Measurements from ENCODE around the gene ARSG. TPM values are rescaled to one million over a fixed set of nuclear protein-coding genes. Genes with fewer than 3 reads are reported as not detected.

ARSG gene
- total and polyA plus RNA-seq, 2 of the 13 experiments (the other 11 are each of a cell fraction or from before 2014, with no cell fraction given): 3.7 to 15.2 TPM

DNA sequence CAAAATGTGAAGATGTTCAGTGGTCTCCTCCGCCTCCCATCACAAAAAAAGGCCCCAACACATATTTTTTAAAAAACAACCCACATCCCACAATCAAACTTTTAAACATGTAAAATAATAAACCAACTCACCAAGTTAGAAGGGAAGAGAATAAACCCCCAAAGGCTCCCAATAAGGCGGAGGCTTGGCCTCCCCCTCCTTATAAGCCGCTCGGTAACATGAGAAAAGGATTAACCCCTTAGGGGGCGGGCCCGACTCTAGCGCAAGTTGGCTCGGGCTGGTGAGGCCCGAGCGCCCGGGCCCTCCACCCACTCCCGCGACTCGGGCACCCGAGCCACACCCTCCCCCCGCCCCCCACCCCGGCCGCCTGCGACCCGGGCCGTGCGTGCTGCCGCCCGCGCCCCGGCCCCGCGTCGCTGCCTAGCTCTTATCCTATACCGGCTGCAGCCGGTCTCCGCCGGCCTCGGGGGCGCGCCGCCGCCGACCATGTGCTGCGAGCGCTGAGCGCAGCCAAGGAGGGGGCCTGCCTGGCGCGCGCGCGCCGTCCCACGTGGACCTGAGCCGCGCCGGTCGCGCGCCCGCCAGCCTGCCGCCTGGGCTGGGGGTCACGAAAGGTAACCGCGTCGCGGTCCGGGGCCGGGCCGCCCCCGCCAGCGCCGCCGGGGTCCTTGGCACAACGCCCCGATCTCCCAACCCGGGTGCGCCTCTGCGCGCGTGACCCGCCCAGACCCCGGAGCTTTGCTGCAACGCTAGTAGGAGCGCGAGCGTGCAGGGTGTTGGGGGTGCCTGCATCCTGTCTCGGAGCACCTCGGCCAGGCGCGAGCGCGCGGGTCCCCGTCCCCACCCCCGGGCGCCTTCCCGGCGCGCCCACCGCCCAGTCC lies at the start of gene ARSG, which contains the start of gene SLC16A6 (continued):
- TF ChIP-seq, protein P1, sequence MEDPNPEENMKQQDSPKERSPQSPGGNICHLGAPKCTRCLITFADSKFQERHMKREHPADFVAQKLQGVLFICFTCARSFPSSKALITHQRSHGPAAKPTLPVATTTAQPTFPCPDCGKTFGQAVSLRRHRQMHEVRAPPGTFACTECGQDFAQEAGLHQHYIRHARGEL (CRISPR knock-in tag; IDR thresholded peaks at IDR 0.05): no peak
- 0 out of 2 replicates have a peak, but pooled peaks have one; percentile 3 for TF ChIP-seq ZNF709 (CRISPR knock-in tag; IDR thresholded peaks at IDR 0.05)
- TF ChIP-seq FOXK2 (IDR thresholded peaks at IDR 0.05): no peak
- TF ChIP-seq ZNF484 (CRISPR knock-in tag; IDR thresholded peaks at IDR 0.05; ENCODE audit: borderline replicate concordance, low read depth): no peak
- no peak for TF ChIP-seq ZNF333 (CRISPR knock-in tag; IDR thresholded peaks at IDR 0.05; ENCODE audit: borderline replicate concordance)
- TF ChIP-seq ZFP37 (CRISPR knock-in tag; IDR thresholded peaks at IDR 0.05; ENCODE audit: borderline replicate concordance): peak; percentile 38; the same call in 1 of the 2 replicates
- TF ChIP-seq, protein P2, sequence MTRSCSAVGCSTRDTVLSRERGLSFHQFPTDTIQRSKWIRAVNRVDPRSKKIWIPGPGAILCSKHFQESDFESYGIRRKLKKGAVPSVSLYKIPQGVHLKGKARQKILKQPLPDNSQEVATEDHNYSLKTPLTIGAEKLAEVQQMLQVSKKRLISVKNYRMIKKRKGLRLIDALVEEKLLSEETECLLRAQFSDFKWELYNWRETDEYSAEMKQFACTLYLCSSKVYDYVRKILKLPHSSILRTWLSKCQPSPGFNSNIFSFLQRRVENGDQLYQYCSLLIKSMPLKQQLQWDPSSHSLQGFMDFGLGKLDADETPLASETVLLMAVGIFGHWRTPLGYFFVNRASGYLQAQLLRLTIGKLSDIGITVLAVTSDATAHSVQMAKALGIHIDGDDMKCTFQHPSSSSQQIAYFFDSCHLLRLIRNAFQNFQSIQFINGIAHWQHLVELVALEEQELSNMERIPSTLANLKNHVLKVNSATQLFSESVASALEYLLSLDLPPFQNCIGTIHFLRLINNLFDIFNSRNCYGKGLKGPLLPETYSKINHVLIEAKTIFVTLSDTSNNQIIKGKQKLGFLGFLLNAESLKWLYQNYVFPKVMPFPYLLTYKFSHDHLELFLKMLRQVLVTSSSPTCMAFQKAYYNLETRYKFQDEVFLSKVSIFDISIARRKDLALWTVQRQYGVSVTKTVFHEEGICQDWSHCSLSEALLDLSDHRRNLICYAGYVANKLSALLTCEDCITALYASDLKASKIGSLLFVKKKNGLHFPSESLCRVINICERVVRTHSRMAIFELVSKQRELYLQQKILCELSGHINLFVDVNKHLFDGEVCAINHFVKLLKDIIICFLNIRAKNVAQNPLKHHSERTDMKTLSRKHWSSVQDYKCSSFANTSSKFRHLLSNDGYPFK (CRISPR knock-in tag; IDR thresholded peaks at IDR 0.05; ENCODE audit: borderline replicate concordance): no peak
- no peak for TF ChIP-seq GABPA (IDR thresholded peaks at IDR 0.05; ENCODE audit: low read depth, low read length)
- TF ChIP-seq GABPA (CRISPR knock-in tag; IDR thresholded peaks at IDR 0.05; ENCODE audit: low read depth): no peak
- TF ChIP-seq FOXK1 (CRISPR knock-in tag; IDR thresholded peaks at IDR 0.05; ENCODE audit: borderline replicate concordance, low read depth): peak; percentile 34; the same call in 1 of the 2 replicates
- TF ChIP-seq, protein P3, sequence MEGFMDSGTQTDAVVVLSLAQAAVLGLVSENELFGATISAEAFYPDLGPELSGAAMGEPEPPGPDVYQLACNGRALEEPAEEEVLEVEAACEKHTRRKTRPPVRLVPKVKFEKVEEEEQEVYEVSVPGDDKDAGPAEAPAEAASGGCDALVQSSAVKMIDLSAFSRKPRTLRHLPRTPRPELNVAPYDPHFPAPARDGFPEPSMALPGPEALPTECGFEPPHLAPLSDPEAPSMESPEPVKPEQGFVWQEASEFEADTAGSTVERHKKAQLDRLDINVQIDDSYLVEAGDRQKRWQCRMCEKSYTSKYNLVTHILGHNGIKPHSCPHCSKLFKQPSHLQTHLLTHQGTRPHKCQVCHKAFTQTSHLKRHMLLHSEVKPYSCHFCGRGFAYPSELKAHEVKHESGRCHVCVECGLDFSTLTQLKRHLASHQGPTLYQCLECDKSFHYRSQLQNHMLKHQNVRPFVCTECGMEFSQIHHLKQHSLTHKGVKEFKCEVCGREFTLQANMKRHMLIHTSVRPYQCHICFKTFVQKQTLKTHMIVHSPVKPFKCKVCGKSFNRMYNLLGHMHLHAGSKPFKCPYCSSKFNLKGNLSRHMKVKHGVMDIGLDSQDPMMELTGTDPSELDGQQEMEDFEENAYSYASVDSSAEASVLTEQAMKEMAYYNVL (CRISPR knock-in tag; IDR thresholded peaks at IDR 0.05; ENCODE audit: borderline replicate concordance): no peak
- TF ChIP-seq ATRX (CRISPR knock-in tag; IDR thresholded peaks at IDR 0.05; ENCODE audit: borderline replicate concordance): no peak
- no peak for TF ChIP-seq XRCC5 (optimal IDR thresholded peaks at IDR 0.05; ENCODE audit: low read length)
- TF ChIP-seq BORCS8-MEF2B (CRISPR knock-in tag; IDR thresholded peaks at IDR 0.05): peak; percentile 15
- no peak for TF ChIP-seq YY1 (IDR thresholded peaks at IDR 0.05; ENCODE audit: insufficient read depth, insufficient replicate concordance, low read depth, low read length)
- TF ChIP-seq, protein P4, sequence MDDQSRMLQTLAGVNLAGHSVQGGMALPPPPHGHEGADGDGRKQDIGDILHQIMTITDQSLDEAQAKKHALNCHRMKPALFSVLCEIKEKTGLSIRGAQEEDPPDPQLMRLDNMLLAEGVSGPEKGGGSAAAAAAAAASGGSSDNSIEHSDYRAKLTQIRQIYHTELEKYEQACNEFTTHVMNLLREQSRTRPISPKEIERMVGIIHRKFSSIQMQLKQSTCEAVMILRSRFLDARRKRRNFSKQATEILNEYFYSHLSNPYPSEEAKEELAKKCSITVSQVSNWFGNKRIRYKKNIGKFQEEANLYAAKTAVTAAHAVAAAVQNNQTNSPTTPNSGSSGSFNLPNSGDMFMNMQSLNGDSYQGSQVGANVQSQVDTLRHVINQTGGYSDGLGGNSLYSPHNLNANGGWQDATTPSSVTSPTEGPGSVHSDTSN (CRISPR knock-in tag; IDR thresholded peaks at IDR 0.05; ENCODE audit: borderline replicate concordance): no peak
- TF ChIP-seq, protein P5, sequence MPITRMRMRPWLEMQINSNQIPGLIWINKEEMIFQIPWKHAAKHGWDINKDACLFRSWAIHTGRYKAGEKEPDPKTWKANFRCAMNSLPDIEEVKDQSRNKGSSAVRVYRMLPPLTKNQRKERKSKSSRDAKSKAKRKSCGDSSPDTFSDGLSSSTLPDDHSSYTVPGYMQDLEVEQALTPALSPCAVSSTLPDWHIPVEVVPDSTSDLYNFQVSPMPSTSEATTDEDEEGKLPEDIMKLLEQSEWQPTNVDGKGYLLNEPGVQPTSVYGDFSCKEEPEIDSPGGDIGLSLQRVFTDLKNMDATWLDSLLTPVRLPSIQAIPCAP (CRISPR knock-in tag; IDR thresholded peaks at IDR 0.05; ENCODE audit: low read depth): no peak
- TF ChIP-seq, protein P6, sequence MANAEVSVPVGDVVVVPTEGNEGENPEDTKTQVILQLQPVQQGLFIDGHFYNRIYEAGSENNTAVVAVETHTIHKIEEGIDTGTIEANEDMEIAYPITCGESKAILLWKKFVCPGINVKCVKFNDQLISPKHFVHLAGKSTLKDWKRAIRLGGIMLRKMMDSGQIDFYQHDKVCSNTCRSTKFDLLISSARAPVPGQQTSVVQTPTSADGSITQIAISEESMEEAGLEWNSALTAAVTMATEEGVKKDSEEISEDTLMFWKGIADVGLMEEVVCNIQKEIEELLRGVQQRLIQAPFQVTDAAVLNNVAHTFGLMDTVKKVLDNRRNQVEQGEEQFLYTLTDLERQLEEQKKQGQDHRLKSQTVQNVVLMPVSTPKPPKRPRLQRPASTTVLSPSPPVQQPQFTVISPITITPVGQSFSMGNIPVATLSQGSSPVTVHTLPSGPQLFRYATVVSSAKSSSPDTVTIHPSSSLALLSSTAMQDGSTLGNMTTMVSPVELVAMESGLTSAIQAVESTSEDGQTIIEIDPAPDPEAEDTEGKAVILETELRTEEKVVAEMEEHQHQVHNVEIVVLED (CRISPR knock-in tag; IDR thresholded peaks at IDR 0.05; ENCODE audit: borderline replicate concordance): no peak; the same call in 1 of the 2 replicates
- peak; percentile 94 for TF ChIP-seq ZNF766 (CRISPR knock-in tag; IDR thresholded peaks at IDR 0.05; ENCODE audit: borderline replicate concordance)
